DMS79 (cell line): ENCODE data around the gene GALNT3.

Experiments
- DNase-seq: peaks from one replicate; lab custom pipeline; 2025; lab: John Stamatoyannopoulos, UW

The GALNT3 gene

GRCh38 chr2:165796129-165796528 lies 2.1 kb upstream of the GALNT3 start:
- DNase-seq = no peak

- no peak for DNase-seq
Measured at GRCh38 chr2:165795011-165795410, 964 bp upstream of the GALNT3 start.

- no peak for DNase-seq
Measured at GRCh38 chr2:165794536-165794928, 485 bp upstream of the GALNT3 start.

- DNase-seq = no peak
Measured at GRCh38 chr2:165793161-165793778, 777 bp downstream of the GALNT3 start.

GRCh38 chr2:165792104-165792454 lies 2.0 kb downstream of the GALNT3 start:
- DNase-seq = no peak

GRCh38 chr2:165791421-165792103 lies 2.5 kb downstream of the GALNT3 start:
- DNase-seq = no peak

GRCh38 chr2:165790466-165790865 lies 3.6 kb downstream of the GALNT3 start:
- no peak for DNase-seq

GRCh38 chr2:165787334-165787733 lies 6.7 kb downstream of the GALNT3 start:
- no peak for DNase-seq

- DNase-seq = no peak
Measured at GRCh38 chr2:165779706-165780105, 14.3 kb downstream of the GALNT3 start.

- no peak for DNase-seq
Measured at GRCh38 chr2:165778653-165779451, 15.2 kb downstream of the GALNT3 start.

- DNase-seq = no peak
Measured at GRCh38 chr2:165778187-165778556, 15.9 kb downstream of the GALNT3 start.

- DNase-seq = no peak
Measured at GRCh38 chr2:165777522-165778186, 16.4 kb downstream of the GALNT3 start.

- no peak for DNase-seq
Measured at GRCh38 chr2:165776796-165777195, 17.3 kb downstream of the GALNT3 start.

- no peak for DNase-seq
Measured at GRCh38 chr2:165776013-165776412, 18.0 kb downstream of the GALNT3 start.

GRCh38 chr2:165773684-165774083 lies 20.4 kb downstream of the GALNT3 start:
- DNase-seq = no peak

GRCh38 chr2:165772183-165772582 lies 21.9 kb downstream of the GALNT3 start:
- DNase-seq = no peak

- no peak for DNase-seq
Measured at GRCh38 chr2:165766326-165766927, 27.6 kb downstream of the GALNT3 start.

GRCh38 chr2:165762723-165763122 lies 31.3 kb downstream of the GALNT3 start:
- DNase-seq = no peak

GRCh38 chr2:165757906-165758675 lies 36.0 kb downstream of the GALNT3 start:
- peak; percentile 70 for DNase-seq

- peak; percentile 42 for DNase-seq
Measured at GRCh38 chr2:165746501-165746900, 47.5 kb downstream of the GALNT3 start.

- peak; percentile 95 for DNase-seq
Measured at GRCh38 chr2:165745916-165746315, 48.1 kb downstream of the GALNT3 start.
